SH-SY5Y (cell line): Measurements from ENCODE around the gene CABP1.

Experiments
- GATA2 ChIP-seq: IDR thresholded peaks from 2 replicates; pipeline ENCODE4 v1.6.1; 2011; ENCODE audit warnings: mild to moderate bottlenecking, low read depth, low read length
- GATA3 ChIP-seq: IDR thresholded peaks from 2 replicates; pipeline ENCODE4 v1.6.1; 2011; ENCODE audit warnings: low read depth, mild to moderate bottlenecking, low read length, moderate library complexity

- TF ChIP-seq GATA2, result no peak
- TF ChIP-seq GATA3, result no peak
Observed at GRCh38 chr12:120642826-120643225, 2.4 kb downstream of the CABP1 start.
